HepG2 (cell line): ENCODE results near the gene TTC9.

Experiments used
- CAMTA2 ChIP-seq: sonication (generic); formaldehyde crosslinking; IDR thresholded peaks from 2 replicates; pipeline ENCODE4 v1.4.0; 2020; ENCODE audit warnings: mild to moderate bottlenecking, missing genetic modification reagents, borderline replicate concordance
- CREB1 ChIP-seq, 2 experiments: fragments of 450-650 bp in 1 of 2; IDR thresholded peaks; 2 replicates each; pipeline ENCODE4 v1.6.1; 2016 to 2017; ENCODE audit warnings: control low read depth in 1 of 2, mild to moderate bottlenecking in 1 of 2, missing compliant biosample characterization in 1 of 2, missing genetic modification characterization in 1 of 2
- ETV5 ChIP-seq: IDR thresholded peaks from 2 replicates; pipeline ENCODE4 v1.6.1; 2018; ENCODE audit warnings: missing biosample characterization, missing genetic modification reagents, inconsistent platforms, borderline replicate concordance
- FOXA1 ChIP-seq, 2 experiments: fragments of 450-650 bp in 1 of 2; sonication (generic) in 1 of 2; formaldehyde crosslinking in 1 of 2; IDR thresholded peaks; 2 replicates each; pipeline versions ENCODE4 v1.4.0 to v1.6.1; 2016 to 2020; ENCODE audit warnings: missing genetic modification reagents in 1 of 2
- HDAC1 ChIP-seq: sonication (generic); formaldehyde crosslinking; IDR thresholded peaks from 2 replicates; pipeline ENCODE4 v1.5.1; 2020; ENCODE audit warnings: mild to moderate bottlenecking, missing genetic modification reagents
- HDAC6 ChIP-seq: fragments of 200-600 bp; sonication (generic); IDR thresholded peaks from 2 replicates; pipeline ENCODE4 v1.7.0; 2017; ENCODE audit warnings: mild to moderate bottlenecking, antibody characterized with exemption, low read length, low read depth
- ISX ChIP-seq: sonication (generic); formaldehyde crosslinking; conservative IDR thresholded peaks from 2 replicates; pipeline ENCODE4 v1.5.0; 2020; ENCODE audit warnings: missing genetic modification reagents
- REPIN1 ChIP-seq: sonication (generic); formaldehyde crosslinking; IDR thresholded peaks from 2 replicates; pipeline ENCODE4 v1.8.0; 2022; ENCODE audit warnings: missing genetic modification reagents, low read depth, mild to moderate bottlenecking, borderline replicate concordance
- TBP ChIP-seq: sonication (generic); formaldehyde crosslinking; IDR thresholded peaks from 2 replicates; pipeline ENCODE4 v1.5.0; 2020; ENCODE audit warnings: missing genetic modification reagents
- ZKSCAN1 ChIP-seq: fragments of 150-350 bp; IDR thresholded peaks from 2 replicates; pipeline ENCODE4 v1.6.1; 2014; ENCODE audit warnings: low read length
- TF ChIP-seq, protein P1 (sequence below): sonication (generic); formaldehyde crosslinking; IDR thresholded peaks from 2 replicates; pipeline ENCODE4 v1.8.1; 2023; ENCODE audit warnings: mild to moderate bottlenecking, missing genetic modification reagents, borderline replicate concordance
- TF ChIP-seq, protein P2 (sequence below): sonication (generic); formaldehyde crosslinking; IDR thresholded peaks from 2 replicates; pipeline ENCODE4 v1.4.0; 2020; ENCODE audit warnings: missing genetic modification reagents
- TF ChIP-seq, protein P3 (sequence below): sonication (generic); formaldehyde crosslinking; IDR thresholded peaks from 2 replicates; pipeline ENCODE4 v1.5.0; 2020; ENCODE audit warnings: mild to moderate bottlenecking, missing genetic modification reagents, borderline replicate concordance
- TF ChIP-seq, protein P4 (sequence below): sonication (generic); formaldehyde crosslinking; IDR thresholded peaks from 2 replicates; pipeline ENCODE4 v1.9.0; 2021; ENCODE audit warnings: missing genetic modification reagents, borderline replicate concordance

DNA sequence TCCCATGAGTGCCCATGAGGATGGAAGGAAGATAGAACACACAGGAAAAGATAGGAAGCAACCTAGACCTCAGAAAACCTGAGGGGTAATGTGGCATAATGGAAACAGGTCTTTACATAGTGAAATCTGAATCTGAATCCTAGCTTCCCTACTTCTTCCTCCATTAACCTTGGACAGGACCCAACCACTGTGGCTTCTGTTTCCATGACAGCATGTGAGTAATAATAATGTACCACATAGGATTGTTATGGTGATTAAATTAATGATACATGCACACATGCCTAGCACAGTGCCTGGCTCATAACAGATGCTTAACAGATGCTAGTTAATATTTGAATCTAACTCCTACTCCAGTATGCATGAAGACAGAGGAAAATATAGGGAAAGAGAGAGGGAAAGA lies 11.2 kb downstream of the TTC9 start:
- TF ChIP-seq REPIN1 (CRISPR knock-in tag) (no peak), TBP (CRISPR knock-in tag) (no peak), CAMTA2 (CRISPR knock-in tag) (no peak), HDAC1 (no peak), FOXA1 (IDR thresholded peaks at IDR 0.05) (no peak), FOXA1 (CRISPR knock-in tag; IDR thresholded peaks at IDR 0.05) (no peak), CREB1 (IDR thresholded peaks at IDR 0.05) (no peak), CREB1 (CRISPR knock-in tag; IDR thresholded peaks at IDR 0.05) (no peak), ETV5 (CRISPR knock-in tag) (no peak), HDAC6 (no peak), ISX (CRISPR knock-in tag) (no peak), ZKSCAN1 (no peak)
- TF ChIP-seq, protein P1, sequence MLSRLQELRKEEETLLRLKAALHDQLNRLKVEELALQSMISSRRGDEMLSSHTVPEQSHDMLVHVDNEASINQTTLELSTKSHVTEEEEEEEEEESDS (CRISPR knock-in tag): no peak
- TF ChIP-seq, protein P2, sequence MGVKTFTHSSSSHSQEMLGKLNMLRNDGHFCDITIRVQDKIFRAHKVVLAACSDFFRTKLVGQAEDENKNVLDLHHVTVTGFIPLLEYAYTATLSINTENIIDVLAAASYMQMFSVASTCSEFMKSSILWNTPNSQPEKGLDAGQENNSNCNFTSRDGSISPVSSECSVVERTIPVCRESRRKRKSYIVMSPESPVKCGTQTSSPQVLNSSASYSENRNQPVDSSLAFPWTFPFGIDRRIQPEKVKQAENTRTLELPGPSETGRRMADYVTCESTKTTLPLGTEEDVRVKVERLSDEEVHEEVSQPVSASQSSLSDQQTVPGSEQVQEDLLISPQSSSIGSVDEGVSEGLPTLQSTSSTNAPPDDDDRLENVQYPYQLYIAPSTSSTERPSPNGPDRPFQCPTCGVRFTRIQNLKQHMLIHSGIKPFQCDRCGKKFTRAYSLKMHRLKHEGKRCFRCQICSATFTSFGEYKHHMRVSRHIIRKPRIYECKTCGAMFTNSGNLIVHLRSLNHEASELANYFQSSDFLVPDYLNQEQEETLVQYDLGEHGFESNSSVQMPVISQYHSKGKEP (CRISPR knock-in tag): no peak
- TF ChIP-seq, protein P3, sequence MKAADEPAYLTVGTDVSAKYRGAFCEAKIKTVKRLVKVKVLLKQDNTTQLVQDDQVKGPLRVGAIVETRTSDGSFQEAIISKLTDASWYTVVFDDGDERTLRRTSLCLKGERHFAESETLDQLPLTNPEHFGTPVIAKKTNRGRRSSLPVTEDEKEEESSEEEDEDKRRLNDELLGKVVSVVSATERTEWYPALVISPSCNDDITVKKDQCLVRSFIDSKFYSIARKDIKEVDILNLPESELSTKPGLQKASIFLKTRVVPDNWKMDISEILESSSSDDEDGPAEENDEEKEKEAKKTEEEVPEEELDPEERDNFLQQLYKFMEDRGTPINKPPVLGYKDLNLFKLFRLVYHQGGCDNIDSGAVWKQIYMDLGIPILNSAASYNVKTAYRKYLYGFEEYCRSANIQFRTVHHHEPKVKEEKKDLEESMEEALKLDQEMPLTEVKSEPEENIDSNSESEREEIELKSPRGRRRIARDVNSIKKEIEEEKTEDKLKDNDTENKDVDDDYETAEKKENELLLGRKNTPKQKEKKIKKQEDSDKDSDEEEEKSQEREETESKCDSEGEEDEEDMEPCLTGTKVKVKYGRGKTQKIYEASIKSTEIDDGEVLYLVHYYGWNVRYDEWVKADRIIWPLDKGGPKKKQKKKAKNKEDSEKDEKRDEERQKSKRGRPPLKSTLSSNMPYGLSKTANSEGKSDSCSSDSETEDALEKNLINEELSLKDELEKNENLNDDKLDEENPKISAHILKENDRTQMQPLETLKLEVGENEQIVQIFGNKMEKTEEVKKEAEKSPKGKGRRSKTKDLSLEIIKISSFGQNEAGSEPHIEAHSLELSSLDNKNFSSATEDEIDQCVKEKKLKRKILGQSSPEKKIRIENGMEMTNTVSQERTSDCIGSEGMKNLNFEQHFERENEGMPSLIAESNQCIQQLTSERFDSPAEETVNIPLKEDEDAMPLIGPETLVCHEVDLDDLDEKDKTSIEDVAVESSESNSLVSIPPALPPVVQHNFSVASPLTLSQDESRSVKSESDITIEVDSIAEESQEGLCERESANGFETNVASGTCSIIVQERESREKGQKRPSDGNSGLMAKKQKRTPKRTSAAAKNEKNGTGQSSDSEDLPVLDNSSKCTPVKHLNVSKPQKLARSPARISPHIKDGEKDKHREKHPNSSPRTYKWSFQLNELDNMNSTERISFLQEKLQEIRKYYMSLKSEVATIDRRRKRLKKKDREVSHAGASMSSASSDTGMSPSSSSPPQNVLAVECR (CRISPR knock-in tag): no peak
- TF ChIP-seq, protein P4, sequence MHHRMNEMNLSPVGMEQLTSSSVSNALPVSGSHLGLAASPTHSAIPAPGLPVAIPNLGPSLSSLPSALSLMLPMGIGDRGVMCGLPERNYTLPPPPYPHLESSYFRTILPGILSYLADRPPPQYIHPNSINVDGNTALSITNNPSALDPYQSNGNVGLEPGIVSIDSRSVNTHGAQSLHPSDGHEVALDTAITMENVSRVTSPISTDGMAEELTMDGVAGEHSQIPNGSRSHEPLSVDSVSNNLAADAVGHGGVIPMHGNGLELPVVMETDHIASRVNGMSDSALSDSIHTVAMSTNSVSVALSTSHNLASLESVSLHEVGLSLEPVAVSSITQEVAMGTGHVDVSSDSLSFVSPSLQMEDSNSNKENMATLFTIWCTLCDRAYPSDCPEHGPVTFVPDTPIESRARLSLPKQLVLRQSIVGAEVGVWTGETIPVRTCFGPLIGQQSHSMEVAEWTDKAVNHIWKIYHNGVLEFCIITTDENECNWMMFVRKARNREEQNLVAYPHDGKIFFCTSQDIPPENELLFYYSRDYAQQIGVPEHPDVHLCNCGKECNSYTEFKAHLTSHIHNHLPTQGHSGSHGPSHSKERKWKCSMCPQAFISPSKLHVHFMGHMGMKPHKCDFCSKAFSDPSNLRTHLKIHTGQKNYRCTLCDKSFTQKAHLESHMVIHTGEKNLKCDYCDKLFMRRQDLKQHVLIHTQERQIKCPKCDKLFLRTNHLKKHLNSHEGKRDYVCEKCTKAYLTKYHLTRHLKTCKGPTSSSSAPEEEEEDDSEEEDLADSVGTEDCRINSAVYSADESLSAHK (CRISPR knock-in tag): no peak
